HEK293 (cell line): Measurements from ENCODE around the gene TCF7L2.
A peak's percentile ranks its signal among the peaks of the same experiment; 100 is the strongest.

Source experiments
- EGR2 ChIP-seq: fragments of 450-650 bp; formaldehyde crosslinking; IDR thresholded peaks from 2 replicates; pipeline ENCODE4 v1.5.1; 2016; ENCODE audit warnings: low read depth, missing biosample characterization, missing genetic modification characterization
- GLIS2 ChIP-seq: fragments of 450-650 bp; formaldehyde crosslinking; IDR thresholded peaks from 2 replicates; pipeline ENCODE4 v1.5.1; 2016; ENCODE audit warnings: missing biosample characterization, missing genetic modification characterization
- MYNN ChIP-seq: fragments of 450-650 bp; formaldehyde crosslinking; IDR thresholded peaks from 2 replicates; pipeline ENCODE4 v1.5.1; 2016; ENCODE audit warnings: missing biosample characterization, missing genetic modification characterization, borderline replicate concordance
- RBAK ChIP-seq: fragments of 450-650 bp; formaldehyde crosslinking; IDR thresholded peaks from 2 replicates; pipeline ENCODE4 v1.5.1; 2016; ENCODE audit warnings: missing biosample characterization, missing genetic modification characterization
- SP2 ChIP-seq: fragments of 450-650 bp; formaldehyde crosslinking; IDR thresholded peaks from 2 replicates; pipeline ENCODE4 v1.5.1; 2016; ENCODE audit warnings: missing biosample characterization, missing genetic modification characterization
- SP7 ChIP-seq: fragments of 450-650 bp; formaldehyde crosslinking; IDR thresholded peaks from 2 replicates; pipeline ENCODE4 v1.5.1; 2016; ENCODE audit warnings: missing biosample characterization, missing genetic modification characterization
- YY2 ChIP-seq: fragments of 450-650 bp; formaldehyde crosslinking; IDR thresholded peaks from 2 replicates; pipeline ENCODE4 v1.5.1; 2016; ENCODE audit warnings: missing biosample characterization, missing genetic modification characterization
- ZEB2 ChIP-seq: fragments of 450-650 bp; formaldehyde crosslinking; IDR thresholded peaks from 2 replicates; pipeline ENCODE4 v1.5.1; 2016; ENCODE audit warnings: missing biosample characterization, missing genetic modification characterization
- ZFHX2 ChIP-seq: fragments of 450-650 bp; formaldehyde crosslinking; conservative IDR thresholded peaks from 2 replicates; pipeline ENCODE4 v1.5.1; 2016; ENCODE audit warnings: missing biosample characterization, missing genetic modification characterization
- ZNF211 ChIP-seq: fragments of 450-650 bp; formaldehyde crosslinking; IDR thresholded peaks from 2 replicates; pipeline ENCODE4 v1.5.1; 2016; ENCODE audit warnings: low read depth, missing biosample characterization, missing genetic modification characterization
- ZNF248 ChIP-seq: fragments of 450-650 bp; formaldehyde crosslinking; IDR thresholded peaks from 2 replicates; pipeline ENCODE4 v1.5.1; 2017; ENCODE audit warnings: missing biosample characterization, missing genetic modification characterization
- ZNF324 ChIP-seq: fragments of 450-650 bp; formaldehyde crosslinking; IDR thresholded peaks from 2 replicates; pipeline ENCODE4 v1.5.1; 2016; ENCODE audit warnings: missing biosample characterization, missing genetic modification characterization
- ZNF514 ChIP-seq: fragments of 450-650 bp; formaldehyde crosslinking; IDR thresholded peaks from 2 replicates; pipeline ENCODE4 v1.5.1; 2016; ENCODE audit warnings: missing biosample characterization, missing genetic modification characterization
- ZNF555 ChIP-seq: fragments of 450-650 bp; formaldehyde crosslinking; conservative IDR thresholded peaks from 2 replicates; pipeline ENCODE4 v1.5.1; 2017; ENCODE audit warnings: missing biosample characterization, mild to moderate bottlenecking, missing genetic modification characterization, inconsistent platforms
- ZNF776 ChIP-seq: fragments of 450-650 bp; formaldehyde crosslinking; IDR thresholded peaks from 2 replicates; pipeline ENCODE4 v1.5.0; 2017; ENCODE audit warnings: missing biosample characterization, missing genetic modification characterization, borderline replicate concordance
- ZNF791 ChIP-seq: fragments of 450-650 bp; formaldehyde crosslinking; IDR thresholded peaks from 2 replicates; pipeline ENCODE4 v1.5.1; 2016; ENCODE audit warnings: missing biosample characterization, missing genetic modification characterization
- ZNF792 ChIP-seq: fragments of 450-650 bp; formaldehyde crosslinking; IDR thresholded peaks from 2 replicates; pipeline ENCODE4 v1.5.1; 2016; ENCODE audit warnings: missing biosample characterization, missing genetic modification characterization
- ZNF830 ChIP-seq: fragments of 450-650 bp; IDR thresholded peaks from 2 replicates; pipeline ENCODE4 v1.5.0; 2018; ENCODE audit warnings: missing biosample characterization, missing genetic modification characterization, low read depth, mild to moderate bottlenecking, moderate library complexity
- TF ChIP-seq, protein P1 (sequence below): fragments of 450-650 bp; formaldehyde crosslinking; IDR thresholded peaks from 2 replicates; pipeline ENCODE4 v1.5.1; 2017; ENCODE audit warnings: missing biosample characterization, missing genetic modification characterization
- TF ChIP-seq, protein P2 (sequence below): fragments of 450-650 bp; formaldehyde crosslinking; IDR thresholded peaks from 2 replicates; pipeline ENCODE4; 2016; ENCODE audit warnings: missing biosample characterization, missing genetic modification characterization
- TF ChIP-seq, protein P3 (sequence below): IDR thresholded peaks from 2 replicates; pipeline ENCODE4 v1.6.1; 2011; ENCODE audit warnings: mild to moderate bottlenecking, low read depth, low read length, borderline replicate concordance
- TF ChIP-seq, protein P4 (sequence below): fragments of 450-650 bp; formaldehyde crosslinking; IDR thresholded peaks from 2 replicates; pipeline ENCODE4 v1.5.1; 2016; ENCODE audit warnings: missing biosample characterization, missing genetic modification characterization
- TF ChIP-seq, protein P5 (sequence below): fragments of 450-650 bp; formaldehyde crosslinking; IDR thresholded peaks from 2 replicates; pipeline ENCODE4 v1.5.1; 2016; ENCODE audit warnings: missing biosample characterization, missing genetic modification characterization
- TF ChIP-seq, protein P6 (sequence below): fragments of 450-650 bp; formaldehyde crosslinking; IDR thresholded peaks from 2 replicates; pipeline ENCODE4 v1.5.1; 2016; ENCODE audit warnings: missing biosample characterization, missing genetic modification characterization
- TF ChIP-seq, protein P7 (sequence below): fragments of 450-650 bp; formaldehyde crosslinking; IDR thresholded peaks from 2 replicates; pipeline ENCODE4 v1.5.1; 2016; ENCODE audit warnings: missing biosample characterization, missing genetic modification characterization

Gene TCF7L2

DNA sequence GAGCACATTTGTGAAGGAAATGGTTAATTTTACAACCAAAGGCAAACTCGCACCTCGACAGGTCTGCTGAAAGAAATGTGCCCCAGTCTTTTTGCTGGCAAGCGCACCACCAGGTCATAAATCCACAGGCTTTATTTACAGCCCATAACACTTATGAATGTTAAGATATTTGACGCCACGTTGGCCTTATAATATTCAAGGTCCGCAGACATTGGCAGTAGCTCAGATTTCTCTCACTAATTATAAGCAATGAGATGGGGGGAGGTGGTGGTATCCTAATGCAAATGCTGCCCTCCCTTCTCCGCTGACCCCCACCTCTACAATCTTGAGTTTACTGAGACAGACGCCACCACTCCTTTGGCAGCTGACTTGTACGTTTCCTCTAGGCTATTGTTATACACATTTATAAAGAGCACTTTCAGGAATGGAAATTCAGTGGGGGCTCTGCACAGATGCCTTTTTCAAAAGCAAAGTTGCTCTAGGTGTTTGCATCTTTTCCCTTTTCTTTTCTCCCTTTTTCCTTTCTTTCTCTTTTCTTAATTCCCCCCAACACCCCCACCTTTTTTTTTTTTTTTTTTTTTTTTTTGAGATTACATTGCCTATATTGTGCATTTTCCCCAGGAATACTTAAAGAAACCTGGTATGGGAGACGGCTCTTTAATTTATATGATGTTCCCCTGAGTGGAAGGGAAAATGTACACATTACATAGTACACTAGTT, 6.7 kb downstream of the TCF7L2 start (continued):
- TF ChIP-seq, protein P1, sequence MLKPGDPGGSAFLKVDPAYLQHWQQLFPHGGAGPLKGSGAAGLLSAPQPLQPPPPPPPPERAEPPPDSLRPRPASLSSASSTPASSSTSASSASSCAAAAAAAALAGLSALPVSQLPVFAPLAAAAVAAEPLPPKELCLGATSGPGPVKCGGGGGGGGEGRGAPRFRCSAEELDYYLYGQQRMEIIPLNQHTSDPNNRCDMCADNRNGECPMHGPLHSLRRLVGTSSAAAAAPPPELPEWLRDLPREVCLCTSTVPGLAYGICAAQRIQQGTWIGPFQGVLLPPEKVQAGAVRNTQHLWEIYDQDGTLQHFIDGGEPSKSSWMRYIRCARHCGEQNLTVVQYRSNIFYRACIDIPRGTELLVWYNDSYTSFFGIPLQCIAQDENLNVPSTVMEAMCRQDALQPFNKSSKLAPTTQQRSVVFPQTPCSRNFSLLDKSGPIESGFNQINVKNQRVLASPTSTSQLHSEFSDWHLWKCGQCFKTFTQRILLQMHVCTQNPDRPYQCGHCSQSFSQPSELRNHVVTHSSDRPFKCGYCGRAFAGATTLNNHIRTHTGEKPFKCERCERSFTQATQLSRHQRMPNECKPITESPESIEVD (tag by site-specific recombination): peak; percentile 92
- TF ChIP-seq, protein P2, sequence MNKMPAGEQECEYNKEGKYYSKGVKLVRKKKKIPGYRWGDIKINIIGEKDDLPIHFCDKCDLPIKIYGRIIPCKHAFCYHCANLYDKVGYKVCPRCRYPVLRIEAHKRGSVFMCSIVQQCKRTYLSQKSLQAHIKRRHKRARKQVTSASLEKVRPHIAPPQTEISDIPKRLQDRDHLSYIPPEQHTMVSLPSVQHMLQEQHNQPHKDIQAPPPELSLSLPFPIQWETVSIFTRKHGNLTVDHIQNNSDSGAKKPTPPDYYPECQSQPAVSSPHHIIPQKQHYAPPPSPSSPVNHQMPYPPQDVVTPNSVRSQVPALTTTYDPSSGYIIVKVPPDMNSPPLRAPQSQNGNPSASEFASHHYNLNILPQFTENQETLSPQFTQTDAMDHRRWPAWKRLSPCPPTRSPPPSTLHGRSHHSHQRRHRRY (tag by site-specific recombination): no peak
- TF ChIP-seq SP2 (tag by site-specific recombination): no peak
- no peak for TF ChIP-seq EGR2 (tag by site-specific recombination)
- TF ChIP-seq ZFHX2: no peak
- peak; percentile 80 for TF ChIP-seq SP7 (tag by site-specific recombination)
- TF ChIP-seq, protein P3, sequence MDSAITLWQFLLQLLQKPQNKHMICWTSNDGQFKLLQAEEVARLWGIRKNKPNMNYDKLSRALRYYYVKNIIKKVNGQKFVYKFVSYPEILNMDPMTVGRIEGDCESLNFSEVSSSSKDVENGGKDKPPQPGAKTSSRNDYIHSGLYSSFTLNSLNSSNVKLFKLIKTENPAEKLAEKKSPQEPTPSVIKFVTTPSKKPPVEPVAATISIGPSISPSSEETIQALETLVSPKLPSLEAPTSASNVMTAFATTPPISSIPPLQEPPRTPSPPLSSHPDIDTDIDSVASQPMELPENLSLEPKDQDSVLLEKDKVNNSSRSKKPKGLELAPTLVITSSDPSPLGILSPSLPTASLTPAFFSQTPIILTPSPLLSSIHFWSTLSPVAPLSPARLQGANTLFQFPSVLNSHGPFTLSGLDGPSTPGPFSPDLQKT: no peak
- TF ChIP-seq, protein P4, sequence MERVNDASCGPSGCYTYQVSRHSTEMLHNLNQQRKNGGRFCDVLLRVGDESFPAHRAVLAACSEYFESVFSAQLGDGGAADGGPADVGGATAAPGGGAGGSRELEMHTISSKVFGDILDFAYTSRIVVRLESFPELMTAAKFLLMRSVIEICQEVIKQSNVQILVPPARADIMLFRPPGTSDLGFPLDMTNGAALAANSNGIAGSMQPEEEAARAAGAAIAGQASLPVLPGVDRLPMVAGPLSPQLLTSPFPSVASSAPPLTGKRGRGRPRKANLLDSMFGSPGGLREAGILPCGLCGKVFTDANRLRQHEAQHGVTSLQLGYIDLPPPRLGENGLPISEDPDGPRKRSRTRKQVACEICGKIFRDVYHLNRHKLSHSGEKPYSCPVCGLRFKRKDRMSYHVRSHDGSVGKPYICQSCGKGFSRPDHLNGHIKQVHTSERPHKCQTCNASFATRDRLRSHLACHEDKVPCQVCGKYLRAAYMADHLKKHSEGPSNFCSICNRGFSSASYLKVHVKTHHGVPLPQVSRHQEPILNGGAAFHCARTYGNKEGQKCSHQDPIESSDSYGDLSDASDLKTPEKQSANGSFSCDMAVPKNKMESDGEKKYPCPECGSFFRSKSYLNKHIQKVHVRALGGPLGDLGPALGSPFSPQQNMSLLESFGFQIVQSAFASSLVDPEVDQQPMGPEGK (tag by site-specific recombination): peak; percentile 70
- no peak for TF ChIP-seq MYNN (tag by site-specific recombination)
- TF ChIP-seq GLIS2: no peak
- TF ChIP-seq ZNF555 (tag by site-specific recombination): no peak
- TF ChIP-seq RBAK (tag by site-specific recombination): no peak
- TF ChIP-seq, protein P5, sequence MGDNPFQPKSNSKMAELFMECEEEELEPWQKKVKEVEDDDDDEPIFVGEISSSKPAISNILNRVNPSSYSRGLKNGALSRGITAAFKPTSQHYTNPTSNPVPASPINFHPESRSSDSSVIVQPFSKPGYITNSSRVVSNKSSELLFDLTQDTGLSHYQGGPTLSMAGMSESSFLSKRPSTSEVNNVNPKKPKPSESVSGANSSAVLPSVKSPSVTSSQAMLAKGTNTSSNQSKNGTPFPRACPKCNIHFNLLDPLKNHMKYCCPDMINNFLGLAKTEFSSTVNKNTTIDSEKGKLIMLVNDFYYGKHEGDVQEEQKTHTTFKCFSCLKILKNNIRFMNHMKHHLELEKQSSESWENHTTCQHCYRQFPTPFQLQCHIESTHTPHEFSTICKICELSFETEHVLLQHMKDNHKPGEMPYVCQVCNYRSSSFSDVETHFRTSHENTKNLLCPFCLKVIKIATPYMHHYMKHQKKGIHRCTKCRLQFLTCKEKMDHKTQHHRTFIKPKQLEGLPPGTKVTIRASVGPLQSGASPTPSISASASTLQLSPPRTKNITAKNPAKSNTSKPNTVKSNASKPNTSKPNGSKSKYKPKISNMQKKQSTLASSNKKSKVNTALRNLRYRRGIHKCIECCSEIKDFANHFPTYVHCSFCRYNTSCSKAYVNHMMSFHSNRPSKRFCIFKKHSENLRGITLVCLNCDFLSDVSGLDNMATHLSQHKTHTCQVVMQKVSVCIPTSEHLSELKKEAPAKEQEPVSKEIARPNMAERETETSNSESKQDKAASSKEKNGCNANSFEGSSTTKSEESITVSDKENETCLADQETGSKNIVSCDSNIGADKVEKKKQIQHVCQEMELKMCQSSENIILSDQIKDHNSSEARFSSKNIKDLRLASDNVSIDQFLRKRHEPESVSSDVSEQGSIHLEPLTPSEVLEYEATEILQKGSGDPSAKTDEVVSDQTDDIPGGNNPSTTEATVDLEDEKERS: no peak
- peak; percentile 63 for TF ChIP-seq ZEB2
- TF ChIP-seq ZNF791 (tag by site-specific recombination): no peak
- no peak for TF ChIP-seq ZNF248 (tag by site-specific recombination)
- TF ChIP-seq, protein P6, sequence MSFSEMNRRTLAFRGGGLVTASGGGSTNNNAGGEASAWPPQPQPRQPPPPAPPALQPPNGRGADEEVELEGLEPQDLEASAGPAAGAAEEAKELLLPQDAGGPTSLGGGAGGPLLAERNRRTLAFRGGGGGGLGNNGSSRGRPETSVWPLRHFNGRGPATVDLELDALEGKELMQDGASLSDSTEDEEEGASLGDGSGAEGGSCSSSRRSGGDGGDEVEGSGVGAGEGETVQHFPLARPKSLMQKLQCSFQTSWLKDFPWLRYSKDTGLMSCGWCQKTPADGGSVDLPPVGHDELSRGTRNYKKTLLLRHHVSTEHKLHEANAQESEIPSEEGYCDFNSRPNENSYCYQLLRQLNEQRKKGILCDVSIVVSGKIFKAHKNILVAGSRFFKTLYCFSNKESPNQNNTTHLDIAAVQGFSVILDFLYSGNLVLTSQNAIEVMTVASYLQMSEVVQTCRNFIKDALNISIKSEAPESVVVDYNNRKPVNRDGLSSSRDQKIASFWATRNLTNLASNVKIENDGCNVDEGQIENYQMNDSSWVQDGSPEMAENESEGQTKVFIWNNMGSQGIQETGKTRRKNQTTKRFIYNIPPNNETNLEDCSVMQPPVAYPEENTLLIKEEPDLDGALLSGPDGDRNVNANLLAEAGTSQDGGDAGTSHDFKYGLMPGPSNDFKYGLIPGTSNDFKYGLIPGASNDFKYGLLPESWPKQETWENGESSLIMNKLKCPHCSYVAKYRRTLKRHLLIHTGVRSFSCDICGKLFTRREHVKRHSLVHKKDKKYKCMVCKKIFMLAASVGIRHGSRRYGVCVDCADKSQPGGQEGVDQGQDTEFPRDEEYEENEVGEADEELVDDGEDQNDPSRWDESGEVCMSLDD: no peak
- TF ChIP-seq, protein P7, sequence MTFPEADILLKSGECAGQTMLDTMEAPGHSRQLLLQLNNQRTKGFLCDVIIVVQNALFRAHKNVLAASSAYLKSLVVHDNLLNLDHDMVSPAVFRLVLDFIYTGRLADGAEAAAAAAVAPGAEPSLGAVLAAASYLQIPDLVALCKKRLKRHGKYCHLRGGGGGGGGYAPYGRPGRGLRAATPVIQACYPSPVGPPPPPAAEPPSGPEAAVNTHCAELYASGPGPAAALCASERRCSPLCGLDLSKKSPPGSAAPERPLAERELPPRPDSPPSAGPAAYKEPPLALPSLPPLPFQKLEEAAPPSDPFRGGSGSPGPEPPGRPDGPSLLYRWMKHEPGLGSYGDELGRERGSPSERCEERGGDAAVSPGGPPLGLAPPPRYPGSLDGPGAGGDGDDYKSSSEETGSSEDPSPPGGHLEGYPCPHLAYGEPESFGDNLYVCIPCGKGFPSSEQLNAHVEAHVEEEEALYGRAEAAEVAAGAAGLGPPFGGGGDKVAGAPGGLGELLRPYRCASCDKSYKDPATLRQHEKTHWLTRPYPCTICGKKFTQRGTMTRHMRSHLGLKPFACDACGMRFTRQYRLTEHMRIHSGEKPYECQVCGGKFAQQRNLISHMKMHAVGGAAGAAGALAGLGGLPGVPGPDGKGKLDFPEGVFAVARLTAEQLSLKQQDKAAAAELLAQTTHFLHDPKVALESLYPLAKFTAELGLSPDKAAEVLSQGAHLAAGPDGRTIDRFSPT (tag by site-specific recombination): no peak
- no peak for TF ChIP-seq YY2 (tag by site-specific recombination)
- TF ChIP-seq ZNF830 (tag by site-specific recombination): no peak
- no peak for TF ChIP-seq ZNF211 (tag by site-specific recombination)
- TF ChIP-seq ZNF324 (tag by site-specific recombination): no peak; the same call in 1 of the 2 replicates
- TF ChIP-seq ZNF776 (tag by site-specific recombination): no peak
- TF ChIP-seq ZNF792 (tag by site-specific recombination): no peak
- no peak for TF ChIP-seq ZNF514 (tag by site-specific recombination)
